Left renal pelvis (tissue), 4 donors: ENCODE data around the gene NHSL1. TPM values are rescaled to one million over a fixed set of nuclear protein-coding genes. Genes with fewer than 3 reads are reported as not detected.

Experiments used
- DNase-seq, 4 donors: peaks; one replicate each; pipeline ENCODE4 v3.0.0-alpha.2; 2013; ENCODE audit warnings: low read depth in 4 of 4, low spot score in 3 of 4
- polyA plus RNA-seq, 4 donors: library from polyadenylated mRNA; unstranded; fragments of 120-200 nt; gene quantifications; one replicate each; pipeline ENCODE4 v1.2.1, GENCODE V29; 2013; ENCODE audit not compliant: insufficient read length in 4 of 4

The NHSL1 gene
- polyA plus RNA-seq, 4 donors: 8.3 to 15.6 (median 12.2) TPM

GRCh38 chr6:138467901-138468300 is 31.4 kb downstream of the NHSL1 start:
- no peak for DNase-seq

- DNase-seq: no peak
Observed at GRCh38 chr6:138465007-138465645, 34.2 kb downstream of the NHSL1 start.

- no peak for DNase-seq
Observed at GRCh38 chr6:138464085-138464484, 35.2 kb downstream of the NHSL1 start.

- DNase-seq: no peak
Observed at GRCh38 chr6:138461647-138462046, 37.6 kb downstream of the NHSL1 start.

GRCh38 chr6:138456401-138456790 is 42.9 kb downstream of the NHSL1 start:
- DNase-seq: no peak

GRCh38 chr6:138455746-138456400 is 43.4 kb downstream of the NHSL1 start:
- DNase-seq: no peak

GRCh38 chr6:138454981-138455706 is 44.1 kb downstream of the NHSL1 start:
- DNase-seq: no peak

- no peak for DNase-seq
Observed at GRCh38 chr6:138451043-138451442, 48.3 kb downstream of the NHSL1 start.

- DNase-seq: no peak
Observed at GRCh38 chr6:138450445-138450844, 48.8 kb downstream of the NHSL1 start.

GRCh38 chr6:138446821-138447220 is 52.5 kb downstream of the NHSL1 start:
- no peak for DNase-seq

- no peak for DNase-seq
Observed at GRCh38 chr6:138443979-138444378, 55.3 kb downstream of the NHSL1 start.

GRCh38 chr6:138442663-138443062 is 56.6 kb downstream of the NHSL1 start:
- DNase-seq: no peak

GRCh38 chr6:138441965-138442364 is 57.3 kb downstream of the NHSL1 start:
- DNase-seq: no peak

GRCh38 chr6:138440758-138441357 is 58.4 kb downstream of the NHSL1 start:
- DNase-seq: no peak

GRCh38 chr6:138440296-138440695 is 59.0 kb downstream of the NHSL1 start:
- DNase-seq: no peak

- DNase-seq: no peak
Observed at GRCh38 chr6:138439546-138439945, 59.7 kb downstream of the NHSL1 start.

- DNase-seq: no peak
Observed at GRCh38 chr6:138434925-138435324, 64.4 kb downstream of the NHSL1 start.

GRCh38 chr6:138434096-138434495 is 65.2 kb downstream of the NHSL1 start:
- DNase-seq: no peak

GRCh38 chr6:138432063-138432356 is 67.3 kb downstream of the NHSL1 start:
- no peak for DNase-seq

- no peak for DNase-seq
Observed at GRCh38 chr6:138431256-138432062, 67.8 kb downstream of the NHSL1 start.
